MM.1S (cell line): ENCODE data around the gene KRT80.

ENCODE experiments used
- DNase-seq: peaks from one replicate; pipeline ENCODE4 v3.0.0-alpha.2; 2015
- H2AFZ ChIP-seq: fragments of 300-600 bp; sonication (generic); 2 replicates; pipeline ENCODE4 v1.6.0; 2016; ENCODE audit warnings: antibody characterized with exemption, low read length
- H3F3A ChIP-seq: fragments of 300-600 bp; sonication (generic); 2 replicates; pipeline ENCODE4 v1.6.1; 2016; ENCODE audit warnings: mild to moderate bottlenecking, antibody characterized with exemption, low read length, moderate library complexity, mixed read lengths; ENCODE audit not compliant: insufficient read depth
- H3K27ac ChIP-seq: fragments of 300-600 bp; sonication (generic); 2 replicates; pipeline ENCODE4 v1.5.1; 2016; ENCODE audit warnings: mild to moderate bottlenecking, low read length
- H3K27me3 ChIP-seq: fragments of 300-600 bp; sonication (generic); replicated peaks from 2 replicates; pipeline ENCODE4 v1.6.0; 2016; ENCODE audit warnings: low read length; ENCODE audit not compliant: insufficient read depth
- H3K36me3 ChIP-seq: fragments of 300-600 bp; sonication (generic); replicated peaks from 2 replicates; pipeline ENCODE4 v1.6.1; 2016; ENCODE audit warnings: mild to moderate bottlenecking, low read length, mixed read lengths; ENCODE audit not compliant: insufficient read depth
- H3K4me1 ChIP-seq: fragments of 300-600 bp; sonication (generic); 2 replicates; pipeline ENCODE4 v1.6.1; 2016; ENCODE audit warnings: low read length, mixed read lengths
- H3K4me2 ChIP-seq: fragments of 300-600 bp; sonication (generic); 2 replicates; pipeline ENCODE4 v1.6.0; 2016; ENCODE audit warnings: low read depth, low read length
- H3K4me3 ChIP-seq: fragments of 300-600 bp; sonication (generic); 2 replicates; pipeline ENCODE4 v1.5.1; 2016; ENCODE audit warnings: low read length, mixed read lengths
- H3K79me2 ChIP-seq: fragments of 300-600 bp; sonication (generic); 2 replicates; pipeline ENCODE4 v1.6.1; 2016; ENCODE audit warnings: mixed run types, low read length, mixed read lengths
- H3K9ac ChIP-seq: fragments of 300-600 bp; sonication (generic); 2 replicates; pipeline ENCODE4 v1.6.1; 2016; ENCODE audit warnings: low read length, mixed read lengths
- H3K9me2 ChIP-seq: fragments of 300-600 bp; sonication (generic); replicated peaks from 2 replicates; pipeline ENCODE4 v1.6.1; 2016; ENCODE audit warnings: mild to moderate bottlenecking, low read length, mixed read lengths; ENCODE audit not compliant: insufficient read depth
- H3K9me3 ChIP-seq: fragments of 300-600 bp; sonication (generic); replicated peaks from 2 replicates; pipeline ENCODE4 v1.6.1; 2016; ENCODE audit warnings: mild to moderate bottlenecking, low read length, mixed read lengths; ENCODE audit not compliant: insufficient read depth
- H4K20me1 ChIP-seq: fragments of 300-600 bp; sonication (generic); 2 replicates; pipeline ENCODE4 v1.6.1; 2016; ENCODE audit warnings: mild to moderate bottlenecking, low read length, moderate library complexity, mixed read lengths; ENCODE audit not compliant: insufficient read depth
- EZH2 ChIP-seq: fragments of 300-600 bp; sonication (generic); optimal IDR thresholded peaks from 2 replicates; pipeline ENCODE3; 2017; ENCODE audit warnings: low read depth, mild to moderate bottlenecking, antibody characterized with exemption, low read length, mixed read lengths
- EZH2phosphoT487 ChIP-seq: fragments of 300-600 bp; sonication (generic); IDR thresholded peaks from 2 replicates; pipeline ENCODE4 v1.6.1; 2018; ENCODE audit warnings: antibody characterized with exemption, low read length
- TF ChIP-seq, protein P1 (sequence below): fragments of 300-600 bp; sonication (generic); IDR thresholded peaks from 2 replicates; pipeline ENCODE4 v1.5.1; 2016; ENCODE audit warnings: antibody characterized with exemption, low read length, mixed read lengths

The KRT80 gene

DNA sequence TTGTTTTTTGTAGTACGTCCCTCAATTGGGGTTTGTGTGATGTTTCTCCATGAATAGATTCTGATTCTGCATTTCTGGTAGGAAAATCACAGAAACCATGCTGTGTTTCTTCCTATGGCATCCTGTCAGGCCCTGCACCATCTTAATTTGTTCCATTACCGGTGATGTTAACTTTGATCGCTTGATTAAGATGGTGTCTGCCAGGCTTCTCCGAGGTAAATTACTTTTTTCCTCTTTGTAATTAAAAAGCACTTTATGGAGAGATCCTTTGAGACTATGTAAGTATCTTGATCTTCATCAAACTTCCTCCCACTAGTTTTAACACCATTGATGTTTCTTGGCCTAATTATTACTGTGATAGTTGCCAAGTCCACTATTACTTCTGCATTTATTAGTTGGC lies 26.2 kb upstream of the KRT80 start:
- no peaks in the 10 kb centered on the region for H3K79me2 ChIP-seq
- H3K9ac ChIP-seq = no peak overlapping the region
- no peaks in the 10 kb centered on the region for H3K4me1 ChIP-seq
- H3K4me2 ChIP-seq = no peak overlapping the region
- no peak overlapping the region for H3K4me3 ChIP-seq
- no peaks in the 10 kb centered on the region for H3K9me2 ChIP-seq
- H4K20me1 ChIP-seq = no peaks in the 10 kb centered on the region
- no peak overlapping the region for H3K27ac ChIP-seq
- TF ChIP-seq, protein P1, sequence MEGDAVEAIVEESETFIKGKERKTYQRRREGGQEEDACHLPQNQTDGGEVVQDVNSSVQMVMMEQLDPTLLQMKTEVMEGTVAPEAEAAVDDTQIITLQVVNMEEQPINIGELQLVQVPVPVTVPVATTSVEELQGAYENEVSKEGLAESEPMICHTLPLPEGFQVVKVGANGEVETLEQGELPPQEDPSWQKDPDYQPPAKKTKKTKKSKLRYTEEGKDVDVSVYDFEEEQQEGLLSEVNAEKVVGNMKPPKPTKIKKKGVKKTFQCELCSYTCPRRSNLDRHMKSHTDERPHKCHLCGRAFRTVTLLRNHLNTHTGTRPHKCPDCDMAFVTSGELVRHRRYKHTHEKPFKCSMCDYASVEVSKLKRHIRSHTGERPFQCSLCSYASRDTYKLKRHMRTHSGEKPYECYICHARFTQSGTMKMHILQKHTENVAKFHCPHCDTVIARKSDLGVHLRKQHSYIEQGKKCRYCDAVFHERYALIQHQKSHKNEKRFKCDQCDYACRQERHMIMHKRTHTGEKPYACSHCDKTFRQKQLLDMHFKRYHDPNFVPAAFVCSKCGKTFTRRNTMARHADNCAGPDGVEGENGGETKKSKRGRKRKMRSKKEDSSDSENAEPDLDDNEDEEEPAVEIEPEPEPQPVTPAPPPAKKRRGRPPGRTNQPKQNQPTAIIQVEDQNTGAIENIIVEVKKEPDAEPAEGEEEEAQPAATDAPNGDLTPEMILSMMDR = no peak
- TF ChIP-seq EZH2phosphoT487 (no peak), EZH2 (no peak)
- H3K9me3 ChIP-seq = no peaks in the 10 kb centered on the region
- H3K27me3 ChIP-seq = peaks cover 16% of the 10 kb centered on the region
- no peaks in the 10 kb centered on the region for H3F3A ChIP-seq
- no peak overlapping the region for H2AFZ ChIP-seq
- H3K36me3 ChIP-seq = no peaks in the 10 kb centered on the region
- DNase-seq = no peak

DNA sequence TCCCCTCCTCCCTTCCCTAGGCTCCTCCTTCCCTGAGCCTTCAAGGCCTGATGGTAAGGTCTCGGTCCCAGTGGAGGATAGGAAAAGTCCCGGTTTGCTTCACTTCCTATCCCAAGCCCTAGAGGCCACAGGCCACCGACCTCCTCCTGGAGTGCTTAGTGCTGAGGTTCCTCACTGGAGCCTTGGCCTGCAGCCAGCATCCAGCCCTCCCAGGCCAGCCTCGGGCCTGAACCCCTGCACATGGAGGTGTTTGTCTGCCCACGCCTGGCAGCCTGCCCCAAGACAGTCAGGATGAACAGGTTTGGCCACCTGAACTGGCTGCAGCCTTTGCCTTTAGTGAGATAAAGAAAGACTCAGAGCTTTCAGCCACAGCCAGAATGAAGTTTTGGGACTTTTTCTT lies 25.4 kb upstream of the KRT80 start:
- TF ChIP-seq, protein P1 = no peak
- TF ChIP-seq EZH2phosphoT487 (no peak), EZH2 (no peak)
- Histone ChIP-seq H3K9me2 (no peaks in the 10 kb centered on the region), H4K20me1 (no peaks in the 10 kb centered on the region), H3K4me2 (no peak overlapping the region), H3K27ac (no peak overlapping the region), H3K9me3 (no peaks in the 10 kb centered on the region), H3K36me3 (no peaks in the 10 kb centered on the region), H3K4me1 (no peaks in the 10 kb centered on the region), H2AFZ (no peak overlapping the region), H3K27me3 (peaks cover 23% of the 10 kb centered on the region), H3K9ac (no peak overlapping the region), H3K79me2 (no peaks in the 10 kb centered on the region), H3K4me3 (no peak overlapping the region), H3F3A (no peaks in the 10 kb centered on the region)
- no peak for DNase-seq

DNA sequence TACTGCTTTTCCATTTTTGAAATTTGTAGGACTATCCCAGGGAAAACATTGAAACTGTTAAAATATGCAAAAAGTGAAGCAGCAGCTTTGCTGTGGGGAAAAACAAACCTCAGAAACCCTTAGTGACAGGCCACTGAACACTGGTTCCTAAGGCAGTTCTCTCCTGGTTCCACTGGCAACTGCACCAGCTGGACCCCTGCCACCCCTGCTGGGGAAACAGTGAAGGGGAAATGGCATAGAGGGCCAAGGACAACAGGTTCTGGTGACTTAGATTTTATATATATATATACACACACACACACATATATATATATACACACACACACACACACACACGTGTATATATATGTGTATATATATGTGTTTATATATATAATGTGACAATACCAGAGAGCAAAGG lies 25.0 kb upstream of the KRT80 start:
- no peaks in the 10 kb centered on the region for H3K79me2 ChIP-seq
- DNase-seq = no peak
- H3K9me2 ChIP-seq = no peaks in the 10 kb centered on the region
- H3K9ac ChIP-seq = no peak overlapping the region
- TF ChIP-seq, protein P1 = no peak
- TF ChIP-seq EZH2phosphoT487 (no peak), EZH2 (no peak)
- H4K20me1 ChIP-seq = no peaks in the 10 kb centered on the region
- H3K27me3 ChIP-seq = peaks cover 28% of the 10 kb centered on the region
- no peaks in the 10 kb centered on the region for H3K9me3 ChIP-seq
- H3K4me2 ChIP-seq = no peak overlapping the region
- no peaks in the 10 kb centered on the region for H3K4me1 ChIP-seq
- H3F3A ChIP-seq = no peaks in the 10 kb centered on the region
- no peak overlapping the region for H2AFZ ChIP-seq
- H3K27ac ChIP-seq = no peak overlapping the region
- no peaks in the 10 kb centered on the region for H3K36me3 ChIP-seq
- H3K4me3 ChIP-seq = no peak overlapping the region
